SK-N-DZ (cell line): Measurements from ENCODE around the gene SGIP1.
A peak's percentile ranks its signal among the peaks of the same experiment; 100 is the strongest.
"Not testable (repeated sequence)": the region's sequence is repeated elsewhere in the genome, so short reads cannot be mapped to it uniquely, and the experiment has no call there.

Experiments
- DNase-seq: peaks from one replicate; pipeline ENCODE4 v3.0.0-alpha.2; 2015; ENCODE audit warnings: low spot score

Gene SGIP1

GRCh38 chr1:66552829-66553228, 18.9 kb downstream of the SGIP1 start:
- no peak for DNase-seq

GRCh38 chr1:66553846-66554245, 19.9 kb downstream of the SGIP1 start:
- DNase-seq = no peak

- DNase-seq = no peak
Measured at GRCh38 chr1:66556161-66556611, 22.2 kb downstream of the SGIP1 start.

- no peak for DNase-seq
Measured at GRCh38 chr1:66557157-66557556, 23.2 kb downstream of the SGIP1 start.

- no peak for DNase-seq
Measured at GRCh38 chr1:66559517-66559916, 25.6 kb downstream of the SGIP1 start.

DNA sequence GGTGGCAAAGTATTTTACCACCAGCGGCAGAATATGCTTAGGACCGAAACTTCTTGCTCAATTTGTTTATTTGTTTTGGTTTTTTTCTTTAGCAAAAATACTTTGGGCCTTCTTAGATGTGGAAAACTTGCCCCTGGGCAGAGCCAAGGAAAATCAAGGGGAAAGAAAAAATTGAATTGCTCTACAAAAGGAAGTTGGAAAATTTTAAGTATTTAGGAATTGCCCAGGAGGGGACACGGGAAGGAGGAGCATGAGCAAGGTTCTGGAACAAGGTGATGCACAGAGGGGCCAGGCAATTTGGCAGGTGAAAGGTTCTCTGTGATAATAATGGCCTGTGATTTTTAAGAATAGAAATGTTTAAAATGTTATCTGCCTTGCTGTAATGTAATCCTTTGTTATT, 28.6 kb downstream of the SGIP1 start:
- no peak for DNase-seq

DNA sequence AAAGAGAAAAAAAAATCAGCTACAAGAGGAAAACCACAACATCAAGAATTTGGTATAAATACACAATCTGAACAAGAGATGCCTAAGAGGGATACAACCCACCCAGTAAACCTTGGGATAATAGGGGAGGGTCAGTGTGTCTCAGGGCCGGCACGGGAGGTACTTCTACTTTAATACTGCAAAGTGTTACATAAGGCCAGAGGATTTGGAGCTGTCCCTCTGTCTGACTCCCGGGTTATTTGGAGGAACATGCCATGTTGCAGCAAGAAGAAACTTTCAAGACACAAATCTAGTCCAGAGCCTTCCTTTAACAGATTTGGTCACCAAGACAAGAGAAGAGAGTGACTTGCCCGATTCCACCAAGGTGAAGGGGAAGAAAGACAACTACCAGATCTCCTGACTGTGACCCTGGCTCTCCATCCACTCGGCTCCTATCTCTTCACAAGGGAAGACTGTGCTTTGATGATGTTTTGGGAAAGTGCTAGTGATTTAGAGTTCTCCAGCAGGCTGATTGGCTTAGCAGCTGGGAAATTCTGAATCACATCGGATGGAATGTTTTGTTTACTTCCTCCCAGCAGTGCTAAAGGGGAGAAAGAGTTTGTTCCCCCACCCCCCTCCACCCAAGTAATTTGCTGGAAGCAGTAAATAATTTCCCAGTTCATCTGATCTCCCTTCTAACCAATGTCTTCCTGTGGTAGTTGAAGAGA, 29.3 kb downstream of the SGIP1 start:
- DNase-seq = no peak

GRCh38 chr1:66563941-66564630, 30.1 kb downstream of the SGIP1 start:
- no peak for DNase-seq

GRCh38 chr1:66570196-66570595, 36.2 kb downstream of the SGIP1 start:
- no peak for DNase-seq

DNA sequence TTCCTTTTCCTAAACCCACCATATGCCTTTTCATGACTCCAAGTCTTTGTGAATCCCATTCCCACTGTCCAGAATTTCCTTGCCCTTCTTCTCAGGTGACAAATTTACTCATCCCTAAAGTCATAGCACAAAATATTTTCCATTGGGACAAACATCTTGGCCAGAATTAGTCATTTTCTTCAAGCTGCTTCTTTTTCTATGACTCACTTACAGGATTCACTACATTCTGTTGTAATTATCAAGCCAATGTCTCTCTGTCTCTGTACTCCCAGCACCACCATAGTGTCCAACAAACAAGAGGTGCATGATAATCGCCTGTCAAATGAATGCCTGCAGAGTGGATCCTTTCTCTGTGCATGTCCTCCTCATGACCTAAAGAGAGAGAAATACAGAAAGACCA, 37.8 kb downstream of the SGIP1 start:
- DNase-seq = no peak

- peak; percentile 43 for DNase-seq
Measured at GRCh38 chr1:66575739-66576138, 41.8 kb downstream of the SGIP1 start.

- no peak for DNase-seq
Measured at GRCh38 chr1:66576645-66577044, 42.7 kb downstream of the SGIP1 start.

- DNase-seq = no peak
Measured at GRCh38 chr1:66578841-66579240, 44.9 kb downstream of the SGIP1 start.

GRCh38 chr1:66580081-66580480, 46.1 kb downstream of the SGIP1 start:
- DNase-seq = no peak

DNA sequence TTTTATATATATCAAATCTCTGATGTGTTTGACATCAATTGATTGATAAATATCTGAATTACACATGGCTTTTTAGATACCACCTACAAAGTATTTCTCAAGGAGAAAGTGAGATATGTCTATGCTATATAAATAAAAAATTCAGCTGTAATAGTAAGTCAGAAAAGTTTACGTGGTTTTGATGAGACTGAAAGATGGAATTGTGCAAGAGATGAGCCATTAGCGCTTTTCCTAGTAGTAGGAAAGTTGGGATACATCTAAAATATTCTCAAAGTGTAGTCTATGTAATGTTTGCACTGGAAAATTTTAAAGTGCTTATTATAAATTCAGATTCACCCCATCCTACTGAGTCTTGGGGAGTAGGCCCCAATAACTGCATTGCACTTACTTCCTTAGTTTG, 49.1 kb downstream of the SGIP1 start:
- DNase-seq = no peak

DNA sequence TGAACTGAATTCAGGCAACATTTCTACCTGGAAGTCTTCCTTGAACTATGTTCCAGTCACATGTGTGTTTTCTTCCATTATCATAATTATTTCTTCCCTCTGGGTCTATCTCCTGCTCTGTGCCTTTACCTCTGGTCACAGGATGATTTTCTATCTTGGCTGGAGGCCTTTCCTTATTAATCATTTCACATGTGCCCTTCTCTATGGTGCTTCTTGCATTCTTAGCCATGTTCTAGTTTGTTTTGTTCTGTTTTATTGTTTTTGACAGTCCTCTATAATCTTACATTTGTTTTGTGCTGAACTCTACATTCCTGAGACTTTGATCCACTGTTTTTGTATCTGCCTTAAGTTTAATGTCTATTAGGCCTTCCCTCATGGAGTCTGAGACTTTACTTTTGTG, 51.0 kb downstream of the SGIP1 start:
- DNase-seq = no peak

GRCh38 chr1:66589326-66589725, 55.4 kb downstream of the SGIP1 start:
- DNase-seq = no peak

DNA sequence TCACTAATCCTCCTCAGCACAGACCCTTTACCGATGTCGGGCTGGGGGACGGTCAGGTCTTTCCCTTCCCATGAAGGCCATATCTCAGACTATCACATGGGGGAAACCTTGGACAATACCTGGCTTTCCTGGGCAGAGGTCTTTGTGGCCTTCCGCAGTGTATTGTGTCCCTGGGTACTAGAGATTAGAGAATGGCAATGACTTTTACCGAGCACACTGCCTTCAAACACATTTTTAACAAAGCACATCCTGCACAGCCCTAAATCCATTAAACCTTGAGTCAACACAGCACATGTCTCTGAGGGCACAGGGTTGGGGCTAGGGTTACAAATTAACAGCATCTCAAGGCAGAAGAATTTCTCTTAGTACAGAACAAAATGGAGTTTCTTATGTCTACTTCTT, 58.2 kb downstream of the SGIP1 start:
- not testable (repeated sequence) for DNase-seq

- no peak for DNase-seq
Measured at GRCh38 chr1:66596191-66596590, 62.2 kb downstream of the SGIP1 start.

GRCh38 chr1:66597500-66597899, 63.5 kb downstream of the SGIP1 start:
- DNase-seq = no peak

DNA sequence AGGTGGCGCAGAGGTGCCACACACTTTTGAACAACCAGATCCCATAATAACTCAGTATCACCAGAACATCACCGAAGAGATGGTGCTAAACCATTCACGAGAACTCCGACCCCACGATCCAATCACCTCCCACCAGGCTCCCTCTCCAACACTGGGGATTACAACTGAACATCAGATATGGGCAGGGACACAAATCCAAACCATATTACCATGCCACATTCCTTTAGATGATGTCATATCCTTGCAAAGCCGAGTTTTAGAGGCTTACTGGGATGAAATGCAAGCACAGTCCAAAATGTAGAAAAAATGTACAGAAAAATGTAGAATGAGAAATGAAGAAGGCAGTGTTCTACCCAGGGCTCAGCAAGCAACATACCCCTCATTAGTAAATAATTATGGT, 64.7 kb downstream of the SGIP1 start:
- DNase-seq = no peak

DNA sequence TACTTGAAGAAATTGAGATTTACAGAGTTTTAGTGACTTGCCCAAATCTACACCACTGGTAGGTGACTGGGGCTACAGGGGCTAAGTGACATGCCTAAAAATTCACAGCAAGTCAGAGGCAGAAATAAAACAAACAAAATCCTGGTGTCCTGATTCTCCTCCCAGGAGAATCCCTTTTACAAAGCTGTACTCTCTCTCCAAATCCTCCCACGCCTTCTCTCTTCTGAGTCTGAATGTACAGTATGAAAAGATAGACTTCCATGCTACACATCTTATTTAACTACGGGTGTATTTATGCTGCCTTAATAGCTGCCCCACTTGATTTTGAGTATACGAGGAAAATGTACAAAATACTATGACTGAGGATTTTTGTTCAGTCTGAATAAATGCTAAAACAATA, 65.4 kb downstream of the SGIP1 start:
- no peak for DNase-seq
